H9 (cell line): ENCODE results near the gene HERC6. TPM values are rescaled to one million over a fixed set of nuclear protein-coding genes. Genes with fewer than 3 reads are reported as not detected.

ENCODE experiments used
- DNase-seq: peaks from one replicate; pipeline ENCODE4 v3.0.0-alpha.2; 2017
- H2AFZ ChIP-seq: one replicate; pipeline ENCODE4 v1.6.1; 2013; ENCODE audit warnings: mild to moderate bottlenecking, low read length, control low read depth, moderate library complexity
- H2AK5ac ChIP-seq: 2 replicates; pipeline ENCODE4 v1.6.1; 2013; ENCODE audit warnings: low read length, control low read depth, mixed read lengths; ENCODE audit not compliant: insufficient read length
- H2BK120ac ChIP-seq: one replicate; pipeline ENCODE4 v1.6.1; 2013; ENCODE audit warnings: low read depth, mild to moderate bottlenecking, low read length, control low read depth, inconsistent platforms; ENCODE audit not compliant: poor library complexity, severe bottlenecking
- H2BK12ac ChIP-seq: 2 replicates; pipeline ENCODE4 v1.6.1; 2013; ENCODE audit warnings: low read length, control low read depth, mixed read lengths, low read depth; ENCODE audit not compliant: insufficient read length
- H2BK15ac ChIP-seq: 2 replicates; pipeline ENCODE4 v1.6.1; 2013; ENCODE audit warnings: low read depth, low read length, control low read depth
- H2BK20ac ChIP-seq: one replicate; pipeline ENCODE4 v1.6.1; 2013; ENCODE audit warnings: low read depth, mild to moderate bottlenecking, low read length, control low read depth, inconsistent platforms; ENCODE audit not compliant: poor library complexity, severe bottlenecking
- H2BK5ac ChIP-seq: 2 replicates; pipeline ENCODE4 v1.6.1; 2013; ENCODE audit warnings: low read length, control low read depth, mixed read lengths; ENCODE audit not compliant: insufficient read length
- H3K14ac ChIP-seq: 2 replicates; pipeline ENCODE4 v1.6.1; 2013; ENCODE audit warnings: low read length, control low read depth; ENCODE audit not compliant: insufficient read depth
- H3K18ac ChIP-seq: 2 replicates; pipeline ENCODE4 v1.6.1; 2013; ENCODE audit warnings: low read depth, mild to moderate bottlenecking, mixed read lengths, low read length, control low read depth; ENCODE audit not compliant: insufficient read length
- H3K23ac ChIP-seq: 2 replicates; pipeline ENCODE4 v1.6.1; 2013; ENCODE audit warnings: low read length, control low read depth, mixed read lengths, low read depth; ENCODE audit not compliant: insufficient read length
- H3K23me2 ChIP-seq: 2 replicates; pipeline ENCODE4 v1.6.1; 2013; ENCODE audit warnings: low read depth, mild to moderate bottlenecking, mixed read lengths, low read length, control low read depth; ENCODE audit not compliant: insufficient read length, poor library complexity, severe bottlenecking
- H3K27ac ChIP-seq: 2 replicates; pipeline ENCODE4 v1.5.1; 2013; ENCODE audit warnings: low read length, control low read depth, mixed read lengths, low read depth; ENCODE audit not compliant: insufficient read length
- H3K27me3 ChIP-seq: 2 replicates; pipeline ENCODE4 v1.6.1; 2013; ENCODE audit warnings: low read length, control low read depth, inconsistent platforms; ENCODE audit not compliant: insufficient read depth
- H3K4ac ChIP-seq: 2 replicates; pipeline ENCODE4 v1.6.1; 2013; ENCODE audit warnings: low read depth, mild to moderate bottlenecking, control low read depth, inconsistent platforms, low read length, moderate library complexity
- H3K4me1 ChIP-seq: 2 replicates; pipeline ENCODE4 v1.6.1; 2013; ENCODE audit warnings: low read length, control low read depth, inconsistent platforms; ENCODE audit not compliant: insufficient read depth
- H3K4me2 ChIP-seq: 2 replicates; pipeline ENCODE4 v1.6.1; 2013; ENCODE audit warnings: low read length, control low read depth, mixed read lengths; ENCODE audit not compliant: insufficient read length, insufficient read depth
- H3K56ac ChIP-seq: 2 replicates; pipeline ENCODE4 v1.6.1; 2013; ENCODE audit warnings: low read depth, mild to moderate bottlenecking, mixed read lengths, low read length, control low read depth; ENCODE audit not compliant: insufficient read length
- H3K79me1 ChIP-seq: 2 replicates; pipeline ENCODE4 v1.6.1; 2013; ENCODE audit warnings: low read depth, mild to moderate bottlenecking, moderate library complexity, low read length, control low read depth, inconsistent platforms; ENCODE audit not compliant: insufficient read depth, poor library complexity, severe bottlenecking
- H3K79me2 ChIP-seq: 2 replicates; pipeline ENCODE4 v1.6.1; 2013; ENCODE audit warnings: low read length, control low read depth, inconsistent platforms; ENCODE audit not compliant: insufficient read depth
- H3K9ac ChIP-seq: 2 replicates; pipeline ENCODE4 v1.6.1; 2013; ENCODE audit warnings: low read length, control low read depth, mixed read lengths; ENCODE audit not compliant: insufficient read length; ENCODE audit errors: extremely low read depth
- H3K9me3 ChIP-seq: one replicate; pipeline ENCODE4 v1.6.1; 2013; ENCODE audit warnings: low read depth, low read length, inconsistent platforms; ENCODE audit not compliant: control insufficient read depth
- H3T11ph ChIP-seq: one replicate; pipeline ENCODE4 v1.6.1; 2013; ENCODE audit warnings: mild to moderate bottlenecking, low read length, control low read depth, inconsistent platforms
- H4K20me1 ChIP-seq: one replicate; pipeline ENCODE4 v1.6.1; 2013; ENCODE audit not compliant: control insufficient read depth, insufficient read length, insufficient read depth
- H4K5ac ChIP-seq: 2 replicates; pipeline ENCODE4 v1.6.1; 2013; ENCODE audit warnings: low read depth, mild to moderate bottlenecking, mixed read lengths, low read length, control low read depth; ENCODE audit not compliant: insufficient read length
- H4K8ac ChIP-seq: replicated peaks from 2 replicates; pipeline ENCODE4 v1.6.1; 2013; ENCODE audit warnings: low read length, control low read depth, mixed read lengths, low read depth; ENCODE audit not compliant: insufficient read length
- H4K91ac ChIP-seq: 2 replicates; pipeline ENCODE4 v1.6.1; 2013; ENCODE audit warnings: low read depth, mild to moderate bottlenecking, moderate library complexity, mixed read lengths, low read length, control low read depth; ENCODE audit not compliant: insufficient read length
- H3K27ac Mint-ChIP-seq, 3 experiments: 2 replicates in 2 of 3; 3 replicates in 1 of 3; pipeline ENCODE4 v1.8.0; 2020 to 2021; ENCODE audit warnings: mixed read lengths in 3 of 3, mild to moderate bottlenecking in 1 of 3, moderate library complexity in 1 of 3
- H3K27me3 Mint-ChIP-seq: 2 replicates; pipeline ENCODE4 v1.8.0; 2021; ENCODE audit warnings: low read depth, mild to moderate bottlenecking, moderate library complexity, mixed read lengths
- H3K36me3 Mint-ChIP-seq, 3 experiments: 2 replicates in 2 of 3; 3 replicates in 1 of 3; pipeline ENCODE4 v1.8.0; 2020 to 2021; ENCODE audit warnings: low read depth in 3 of 3, mixed read lengths in 3 of 3; ENCODE audit not compliant: insufficient read depth in 1 of 3
- H3K4me1 Mint-ChIP-seq, 2 experiments: 2 replicates each; pipeline ENCODE4 v1.8.0; 2020; ENCODE audit warnings: mixed read lengths in 2 of 2
- H3K4me3 Mint-ChIP-seq, 2 experiments: 2 replicates in 1 of 2; 3 replicates in 1 of 2; pipeline ENCODE4 v1.8.0; 2020 to 2021; ENCODE audit warnings: mild to moderate bottlenecking in 2 of 2, mixed read lengths in 2 of 2, moderate library complexity in 1 of 2
- H3K9me3 Mint-ChIP-seq, 2 experiments: 2 replicates in 1 of 2; 3 replicates in 1 of 2; pipeline ENCODE4 v1.8.0; 2020; ENCODE audit warnings: mild to moderate bottlenecking in 2 of 2, mixed read lengths in 2 of 2, moderate library complexity in 1 of 2
- CTCF ChIP-seq: fragments of 200-600 bp; sonication (generic); conservative IDR thresholded peaks from 3 replicates; pipeline ENCODE4 v1.8.0; 2021; ENCODE audit warnings: antibody characterized with exemption, mild to moderate bottlenecking
- WGBS: extraction: QIAGEN DNeasy Blood & Tissue Kit; methylation state at CpG from one replicate; pipeline ENCODE4 v1.1.7; 2013; ENCODE audit warnings: missing lambda C conversion rate, low lambda C conversion rate, mixed read lengths; ENCODE audit not compliant: insufficient read length; ENCODE audit errors: extremely low coverage; 5-methylcytosine and 5-hydroxymethylcytosine counted together
- total RNA-seq: library from RNA; stranded (reverse); gene quantifications from 2 replicates; pipeline ENCODE4 v1.2.1, GENCODE V29; 2021

The HERC6 gene
- total RNA-seq, 1 experiment from 2014 or later, result 8.2 TPM

- Histone ChIP-seq H3K56ac (no peak overlapping the region), H3T11ph (no peak overlapping the region), H3K4me2 (no peak overlapping the region), H3K18ac (no peak overlapping the region), H3K14ac (no peak overlapping the region), H4K8ac (no peak overlapping the region), H3K79me1 (no peaks in the 10 kb centered on the region), H3K23me2 (no peaks in the 10 kb centered on the region), H2BK120ac (no peak overlapping the region), H4K20me1 (no peaks in the 10 kb centered on the region), H3K27me3 (no peaks in the 10 kb centered on the region), H3K27ac (no peak overlapping the region), H3K79me2 (no peaks in the 10 kb centered on the region), H3K4me1 (no peaks in the 10 kb centered on the region), H3K23ac (no peak overlapping the region), H3K9me3 (no peaks in the 10 kb centered on the region), H3K4ac (no peak overlapping the region), H2AFZ (no peak overlapping the region), H4K91ac (no peak overlapping the region), H2BK15ac (no peak overlapping the region), H2BK12ac (no peak overlapping the region), H3K9ac (no peak overlapping the region), H2AK5ac (no peak overlapping the region), H2BK20ac (no peak overlapping the region), H2BK5ac (no peak overlapping the region), H4K5ac (no peak overlapping the region)
- Mint-ChIP-seq H3K9me3 (no peaks in the 10 kb centered on the region; a peak in 1 of 5 replicates), H3K27me3 (no peaks in the 10 kb centered on the region), H3K4me3 (no peak overlapping the region), H3K36me3 (no peaks in the 10 kb centered on the region), H3K27ac (no peak overlapping the region), H3K4me1 (0 out of 4 replicates have a peak, but pooled peaks cover 0 to 2% of the 10 kb centered on the region in 2 experiments)
- WGBS, result no CpG with 5 or more reads among the region's 2 CpGs
- DNase-seq, result no peak
- TF ChIP-seq CTCF, result no peak
Observed at GRCh38 chr4:88409206-88409605, 30.6 kb downstream of the HERC6 start.
